ENCODE measurements around the gene IL23A. TPM values are rescaled to one million over a fixed set of nuclear protein-coding genes. Genes with fewer than 3 reads are reported as not detected.

IL23A gene
- total and polyA plus RNA-seq, 3 experiments from 2014 or later, result 26.4 to 29.6 (median 26.9) TPM

DNA sequence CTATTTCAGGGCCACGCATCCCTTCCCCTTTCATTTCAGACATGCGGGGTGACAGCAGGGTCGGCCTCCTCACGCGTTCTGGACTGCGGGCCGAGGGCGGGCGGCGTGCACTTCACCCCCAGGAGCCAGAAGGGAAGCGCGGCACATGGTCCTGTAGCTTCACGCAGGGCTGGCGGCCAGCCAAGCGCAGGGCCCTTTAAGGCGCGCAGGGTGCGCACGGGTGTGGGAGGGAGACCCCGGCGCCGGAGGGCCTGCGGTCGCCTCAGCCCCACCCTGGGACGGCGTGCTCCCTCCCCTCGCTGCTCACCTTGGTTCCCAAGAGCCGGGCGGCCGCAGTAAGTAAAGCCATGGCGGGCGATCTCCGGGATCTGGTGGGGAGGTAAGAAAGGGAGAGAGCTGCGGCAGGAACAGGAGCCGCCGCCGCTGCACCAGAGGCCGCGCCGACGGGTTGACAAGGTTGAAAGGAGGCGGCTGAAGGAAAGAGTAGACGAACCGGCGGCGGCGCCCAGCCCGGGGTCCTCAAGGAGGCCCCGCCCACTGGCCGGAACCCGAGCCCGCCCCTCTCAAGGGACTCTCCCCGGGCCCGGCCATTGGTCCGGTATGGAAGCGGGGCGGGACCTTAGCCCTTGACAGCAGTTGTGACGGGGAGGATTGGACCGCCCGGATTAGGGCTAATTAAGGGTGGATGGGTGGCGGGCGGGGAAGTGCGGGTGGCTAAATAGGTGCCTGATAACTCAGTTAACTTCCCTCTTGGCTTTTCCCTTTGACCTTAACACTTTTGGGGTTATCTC is 38.6 kb upstream of the IL23A start, which contains the start of gene CS:
Gene CS (minus strand): TSS at position 478 of the 791 bp plus-strand sequence. CDS start 129 bp downstream, at position 349.
- peaks cover 0 to 27% (median 4%) of the 10 kb centered on the region in 3 donors for H3K36me3 Mint-ChIP-seq
- ChIA-PET CTCF (interaction anchor here (0.6 to 1.8 kb wide), 8 partner anchors 13 to 182 kb away, joined by 3 to 8 read pairs (median 4); partner anchors contain the start of genes PAN2, RNF41, SMARCC2 and ZC3H10), POLR2A (interaction anchor here (0.7 to 2.1 kb wide), 8 partner anchors 10 to 195 kb away, joined by 3 to 6 read pairs (median 4); partner anchors contain the start of genes CNPY2, IL23A, PA2G4 and STAT2)
- peak; percentile 99 for DNase-seq
- no peaks in the 10 kb centered on the region for H3K9me3 Mint-ChIP-seq
- Histone ChIP-seq H3K27me3 (ENCODE audit: insufficient read depth, low read length, poor library complexity, severe bottlenecking) (no peaks in the 10 kb centered on the region), H3K4me3 (ENCODE audit: low read length) (peak within 1 kb of the TSS; percentile 85), H3K27ac (ENCODE audit: low read depth, low read length) (peak within 1 kb of the TSS; percentile 90), H3K36me3 (ENCODE audit: insufficient read depth, low read length) (peaks cover 7% of the 10 kb centered on the region), H3K4me1 (ENCODE audit: insufficient read depth, low read length) (peaks cover 44% of the 10 kb centered on the region), H3K9me3 (ENCODE audit: low read length) (no peaks in the 10 kb centered on the region)
- peak within 1 kb of the TSS; percentile 94 to 98 (median 95) for H3K4me3 Mint-ChIP-seq
- H3K4me1 Mint-ChIP-seq, result peaks cover 47 to 65% (median 64%) of the 10 kb centered on the region in 3 donors
- H3K27ac Mint-ChIP-seq, result peak within 1 kb of the TSS; percentile 93 to 99 (median 98)
- H3K27me3 Mint-ChIP-seq, result no peaks in the 10 kb centered on the region

- peaks cover 47 to 67% (median 64%) of the 10 kb centered on the region in 3 donors for H3K4me1 Mint-ChIP-seq
- Histone ChIP-seq H3K27ac (ENCODE audit: low read depth, low read length) (peak overlapping the region; percentile 90), H3K27me3 (ENCODE audit: insufficient read depth, low read length, poor library complexity, severe bottlenecking) (no peaks in the 10 kb centered on the region), H3K36me3 (ENCODE audit: insufficient read depth, low read length) (peaks cover 7% of the 10 kb centered on the region), H3K4me3 (ENCODE audit: low read length) (peak overlapping the region; percentile 85), H3K4me1 (ENCODE audit: insufficient read depth, low read length) (peaks cover 44% of the 10 kb centered on the region), H3K9me3 (ENCODE audit: low read length) (no peaks in the 10 kb centered on the region)
- peak in 1 of 5 donors; percentile 52 for DNase-seq
- H3K4me3 Mint-ChIP-seq, result peak overlapping the region; percentile 94 to 98 (median 95)
- H3K27ac Mint-ChIP-seq, result peak overlapping the region; percentile 93 to 99 (median 98)
- no peaks in the 10 kb centered on the region for H3K27me3 Mint-ChIP-seq
- ChIA-PET CTCF (interaction anchor here (1.0 to 1.8 kb wide), 5 partner anchors 14 to 111 kb away, joined by 3 to 8 read pairs (median 3); partner anchors contain the start of genes PAN2, RNF41 and SMARCC2), POLR2A (interaction anchor here (0.6 to 0.7 kb wide), 3 partner anchors 36 to 110 kb away, joined by 3 read pairs; no protein-coding TSS in a partner anchor)
- H3K9me3 Mint-ChIP-seq, result no peaks in the 10 kb centered on the region
- H3K36me3 Mint-ChIP-seq, result peaks cover 0 to 32% (median 4%) of the 10 kb centered on the region in 3 donors
These were observed 37.8 kb upstream of the IL23A start for GRCh38 chr12:56300644-56301464.

DNA sequence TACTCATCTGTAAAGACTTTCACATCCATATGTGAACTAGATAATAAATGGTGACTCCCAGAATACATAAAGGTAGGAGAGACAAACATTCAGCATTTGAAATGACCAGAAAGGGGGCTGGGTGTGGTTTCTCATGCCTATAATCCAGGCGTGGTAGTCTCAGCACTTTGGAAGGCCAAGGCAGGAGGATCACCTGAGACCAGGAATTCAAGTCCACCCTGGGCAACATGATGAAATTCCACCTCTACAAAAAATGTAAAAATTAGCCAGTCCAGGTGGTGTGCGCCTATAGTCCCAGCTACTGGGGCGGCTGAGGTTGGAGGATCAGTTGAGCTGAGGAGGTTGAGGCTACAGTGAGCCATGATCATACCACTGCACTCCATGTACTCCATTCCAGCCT is 34.4 kb upstream of the IL23A start:
- peaks cover 20% of the 10 kb centered on the region for H3K4me1 ChIP-seq (ENCODE audit: insufficient read depth, low read length)
- H3K27me3 ChIP-seq (ENCODE audit: insufficient read depth, low read length, poor library complexity, severe bottlenecking), result no peaks in the 10 kb centered on the region
- no peaks in the 10 kb centered on the region for H3K36me3 ChIP-seq (ENCODE audit: insufficient read depth, low read length)
- H3K4me3 ChIP-seq (ENCODE audit: low read length), result no peak overlapping the region
- H3K27ac ChIP-seq (ENCODE audit: low read depth, low read length), result no peak overlapping the region
- H3K36me3 Mint-ChIP-seq, result peaks cover 0 to 34% (median 0%) of the 10 kb centered on the region in 3 donors
- DNase-seq, result no peak
- peaks cover 25 to 33% (median 30%) of the 10 kb centered on the region in 3 donors for H3K4me1 Mint-ChIP-seq
- POLR2A ChIA-PET, result no interaction called here
- no peak overlapping the region for H3K27ac Mint-ChIP-seq
- CTCF ChIA-PET, result interaction anchor here (1.8 kb wide), 1 partner anchor 115 kb away, joined by 3 read pairs; the partner anchor contains the start of gene SMARCC2
- no peaks in the 10 kb centered on the region for H3K9me3 ChIP-seq (ENCODE audit: low read length)
- no peaks in the 10 kb centered on the region for H3K9me3 Mint-ChIP-seq
- no peak overlapping the region for H3K4me3 Mint-ChIP-seq
- no peaks in the 10 kb centered on the region for H3K27me3 Mint-ChIP-seq

- Histone ChIP-seq H3K27ac (ENCODE audit: low read depth, low read length) (no peak overlapping the region), H3K36me3 (ENCODE audit: insufficient read depth, low read length) (no peaks in the 10 kb centered on the region), H3K4me1 (ENCODE audit: insufficient read depth, low read length) (peaks cover 20% of the 10 kb centered on the region), H3K4me3 (ENCODE audit: low read length) (no peak overlapping the region), H3K27me3 (ENCODE audit: insufficient read depth, low read length, poor library complexity, severe bottlenecking) (no peaks in the 10 kb centered on the region), H3K9me3 (ENCODE audit: low read length) (no peaks in the 10 kb centered on the region)
- ChIA-PET POLR2A (no interaction called here), CTCF (interaction anchor here (1.8 kb wide), 1 partner anchor 116 kb away, joined by 3 read pairs; the partner anchor contains the start of gene SMARCC2)
- peaks cover 0 to 34% (median 3%) of the 10 kb centered on the region in 3 donors for H3K36me3 Mint-ChIP-seq
- no peaks in the 10 kb centered on the region for H3K9me3 Mint-ChIP-seq
- H3K4me3 Mint-ChIP-seq, result no peak overlapping the region
- H3K27me3 Mint-ChIP-seq, result no peaks in the 10 kb centered on the region
- H3K27ac Mint-ChIP-seq, result peak overlapping the region in 6 of 8 donors; percentile 7 to 69 (median 36)
- peaks cover 20 to 30% (median 25%) of the 10 kb centered on the region in 3 donors for H3K4me1 Mint-ChIP-seq
- no peak for DNase-seq
These were observed 33.7 kb upstream of the IL23A start for GRCh38 chr12:56304872-56305590.

- H3K4me1 ChIP-seq (ENCODE audit: insufficient read depth, low read length), result peaks cover 3% of the 10 kb centered on the region
- Mint-ChIP-seq H3K27me3 (no peaks in the 10 kb centered on the region), H3K36me3 (peaks cover 0 to 47% (median 6%) of the 10 kb centered on the region in 3 donors), H3K27ac (peak overlapping the region in 1 of 8 donors; percentile 41), H3K9me3 (no peaks in the 10 kb centered on the region), H3K4me3 (no peak overlapping the region), H3K4me1 (peaks cover 0 to 6% (median 2%) of the 10 kb centered on the region in 3 donors)
- DNase-seq, result no peak
- CTCF ChIA-PET, result interaction anchor here (1.1 to 2.8 kb wide), 2 partner anchors 8 to 118 kb away, joined by 3 to 8 read pairs; partner anchors contain the start of genes CNPY2 and SMARCC2
- H3K36me3 ChIP-seq (ENCODE audit: insufficient read depth, low read length), result peaks cover 7% of the 10 kb centered on the region
- no peak overlapping the region for H3K27ac ChIP-seq (ENCODE audit: low read depth, low read length)
- POLR2A ChIA-PET, result interaction anchor here (0.6 to 1.0 kb wide), 2 partner anchors 22 to 32 kb away, joined by 3 read pairs; partner anchors contain the start of gene IL23A
- H3K4me3 ChIP-seq (ENCODE audit: low read length), result no peak overlapping the region
- H3K27me3 ChIP-seq (ENCODE audit: insufficient read depth, low read length, poor library complexity, severe bottlenecking), result no peaks in the 10 kb centered on the region
- no peaks in the 10 kb centered on the region for H3K9me3 ChIP-seq (ENCODE audit: low read length)
These were observed 31.3 kb upstream of the IL23A start for GRCh38 chr12:56307221-56307965.

- H3K36me3 ChIP-seq (ENCODE audit: insufficient read depth, low read length), result peaks cover 7% of the 10 kb centered on the region
- H3K27ac Mint-ChIP-seq, result peak overlapping the region in 1 of 8 donors; percentile 36
- POLR2A ChIA-PET, result interaction anchor here (0.6 to 1.2 kb wide), 2 partner anchors 11 to 33 kb away, joined by 3 to 7 read pairs; no protein-coding TSS in a partner anchor
- DNase-seq, result no peak
- H3K9me3 Mint-ChIP-seq, result no peaks in the 10 kb centered on the region
- no peak overlapping the region for H3K27ac ChIP-seq (ENCODE audit: low read depth, low read length)
- peaks cover 0 to 4% (median 0%) of the 10 kb centered on the region in 3 donors for H3K4me1 Mint-ChIP-seq
- CTCF ChIA-PET, result no interaction called here
- H3K4me3 Mint-ChIP-seq, result no peak overlapping the region
- no peaks in the 10 kb centered on the region for H3K9me3 ChIP-seq (ENCODE audit: low read length)
- H3K4me1 ChIP-seq (ENCODE audit: insufficient read depth, low read length), result no peaks in the 10 kb centered on the region
- H3K27me3 ChIP-seq (ENCODE audit: insufficient read depth, low read length, poor library complexity, severe bottlenecking), result no peaks in the 10 kb centered on the region
- no peak overlapping the region for H3K4me3 ChIP-seq (ENCODE audit: low read length)
- no peaks in the 10 kb centered on the region for H3K27me3 Mint-ChIP-seq
- peaks cover 0 to 49% (median 6%) of the 10 kb centered on the region in 3 donors for H3K36me3 Mint-ChIP-seq
These were observed 30.0 kb upstream of the IL23A start for GRCh38 chr12:56308714-56309113.

Data from CD8-positive, alpha-beta memory T cell (primary cell).